Progenitor cell of endocrine pancreas (in vitro differentiated cells): ENCODE measurements around the gene TCL1B. TPM values are rescaled to one million over a fixed set of nuclear protein-coding genes. Genes with fewer than 3 reads are reported as not detected.

Source experiments
- DNase-seq: peaks from one replicate; pipeline ENCODE4 v3.0.0; 2021; ENCODE audit warnings: low spot score; ENCODE audit not compliant: unreplicated experiment
- H3K27ac Mint-ChIP-seq: 2 replicates; pipeline ENCODE4 v1.8.0; 2021; ENCODE audit warnings: mild to moderate bottlenecking, moderate library complexity, mixed read lengths
- H3K27me3 Mint-ChIP-seq: 2 replicates; pipeline ENCODE4 v1.8.0; 2021; ENCODE audit warnings: mixed read lengths
- H3K36me3 Mint-ChIP-seq: 2 replicates; pipeline ENCODE4 v1.8.0; 2022; ENCODE audit warnings: mixed read lengths; ENCODE audit not compliant: insufficient read depth
- H3K4me1 Mint-ChIP-seq: 2 replicates; pipeline ENCODE4 v1.8.0; 2021; ENCODE audit warnings: low read depth, mixed read lengths
- H3K4me3 Mint-ChIP-seq: 2 replicates; pipeline ENCODE4 v1.8.0; 2021; ENCODE audit warnings: low read depth, mild to moderate bottlenecking, moderate library complexity, mixed read lengths
- H3K9me3 Mint-ChIP-seq: 2 replicates; pipeline ENCODE4 v1.8.0; 2021; ENCODE audit warnings: low read depth, mixed read lengths
- total RNA-seq: library from RNA; stranded (reverse); gene quantifications from 2 replicates; pipeline ENCODE4 v1.2.1, GENCODE V29; 2021
- TF ChIP-seq, protein P1 (sequence below): fragments of 200-600 bp; sonication (generic); IDR thresholded peaks from one replicate; pipeline ENCODE4 v1.5.0; 2021; ENCODE audit warnings: antibody characterized with exemption, mild to moderate bottlenecking; ENCODE audit not compliant: unreplicated experiment

The TCL1B gene
- total RNA-seq, 1 donor from 2014 or later: not detected

- TF ChIP-seq, protein P1, sequence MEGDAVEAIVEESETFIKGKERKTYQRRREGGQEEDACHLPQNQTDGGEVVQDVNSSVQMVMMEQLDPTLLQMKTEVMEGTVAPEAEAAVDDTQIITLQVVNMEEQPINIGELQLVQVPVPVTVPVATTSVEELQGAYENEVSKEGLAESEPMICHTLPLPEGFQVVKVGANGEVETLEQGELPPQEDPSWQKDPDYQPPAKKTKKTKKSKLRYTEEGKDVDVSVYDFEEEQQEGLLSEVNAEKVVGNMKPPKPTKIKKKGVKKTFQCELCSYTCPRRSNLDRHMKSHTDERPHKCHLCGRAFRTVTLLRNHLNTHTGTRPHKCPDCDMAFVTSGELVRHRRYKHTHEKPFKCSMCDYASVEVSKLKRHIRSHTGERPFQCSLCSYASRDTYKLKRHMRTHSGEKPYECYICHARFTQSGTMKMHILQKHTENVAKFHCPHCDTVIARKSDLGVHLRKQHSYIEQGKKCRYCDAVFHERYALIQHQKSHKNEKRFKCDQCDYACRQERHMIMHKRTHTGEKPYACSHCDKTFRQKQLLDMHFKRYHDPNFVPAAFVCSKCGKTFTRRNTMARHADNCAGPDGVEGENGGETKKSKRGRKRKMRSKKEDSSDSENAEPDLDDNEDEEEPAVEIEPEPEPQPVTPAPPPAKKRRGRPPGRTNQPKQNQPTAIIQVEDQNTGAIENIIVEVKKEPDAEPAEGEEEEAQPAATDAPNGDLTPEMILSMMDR: no peak
- H3K27ac Mint-ChIP-seq: no peak overlapping the region
- peaks cover 33% of the 10 kb centered on the region for H3K27me3 Mint-ChIP-seq
- H3K4me3 Mint-ChIP-seq: no peak overlapping the region
- H3K9me3 Mint-ChIP-seq: no peaks in the 10 kb centered on the region
- H3K4me1 Mint-ChIP-seq: peaks cover 4% of the 10 kb centered on the region
- no peaks in the 10 kb centered on the region for H3K36me3 Mint-ChIP-seq
- no peak for DNase-seq
These were observed 21.1 kb downstream of the TCL1B start for GRCh38 chr14:95707327-95707726.

- TF ChIP-seq, protein P1: no peak
- DNase-seq: no peak
- H3K27me3 Mint-ChIP-seq: peaks cover 27% of the 10 kb centered on the region
- H3K4me3 Mint-ChIP-seq: no peak overlapping the region
- no peaks in the 10 kb centered on the region for H3K36me3 Mint-ChIP-seq
- H3K9me3 Mint-ChIP-seq: no peaks in the 10 kb centered on the region
- peaks cover 4% of the 10 kb centered on the region for H3K4me1 Mint-ChIP-seq
- H3K27ac Mint-ChIP-seq: no peak overlapping the region
These were observed 23.9 kb downstream of the TCL1B start for GRCh38 chr14:95710106-95710505.

DNA sequence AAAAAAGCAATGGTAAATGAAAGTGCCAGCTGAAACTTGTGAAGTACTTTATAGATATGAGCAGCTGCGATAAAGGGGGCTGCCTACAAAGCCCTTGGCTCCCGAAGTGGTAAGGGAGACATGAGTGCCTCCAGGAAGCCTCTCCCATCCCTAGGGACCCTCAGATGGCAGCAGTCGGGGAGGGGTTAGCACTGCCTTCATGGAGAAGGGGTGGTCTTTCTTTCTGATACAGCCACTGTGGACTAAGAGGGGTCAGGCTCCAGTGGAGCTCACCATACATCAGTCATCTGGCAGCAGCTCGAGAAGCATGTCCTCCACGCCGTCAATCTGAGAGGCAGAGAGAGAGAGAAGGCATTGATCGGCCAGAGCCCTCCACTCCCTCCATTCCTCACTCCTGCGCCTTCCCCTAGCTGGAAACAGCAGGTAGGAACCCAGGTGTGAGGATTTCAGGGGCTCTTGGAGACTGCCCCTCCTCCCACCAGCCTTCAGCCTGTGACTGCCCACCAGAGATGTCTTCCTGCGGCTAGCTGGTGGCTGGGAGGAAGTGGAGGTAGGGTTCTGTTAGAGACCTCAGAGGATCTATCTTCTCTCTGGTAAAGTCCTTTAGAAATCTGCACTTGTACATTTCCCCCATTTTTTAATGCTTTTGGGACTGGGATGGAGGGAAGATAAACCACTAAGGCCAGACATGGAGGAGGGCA, 25.4 kb downstream of the TCL1B start:
- Mint-ChIP-seq H3K27ac (no peak overlapping the region), H3K4me1 (peaks cover 4% of the 10 kb centered on the region), H3K9me3 (no peaks in the 10 kb centered on the region), H3K27me3 (peaks cover 31% of the 10 kb centered on the region), H3K36me3 (no peaks in the 10 kb centered on the region), H3K4me3 (no peak overlapping the region)
- TF ChIP-seq, protein P1: no peak
- no peak for DNase-seq

GRCh38 chr14:95712398-95712797, 26.2 kb downstream of the TCL1B start:
- H3K9me3 Mint-ChIP-seq: no peaks in the 10 kb centered on the region

DNA sequence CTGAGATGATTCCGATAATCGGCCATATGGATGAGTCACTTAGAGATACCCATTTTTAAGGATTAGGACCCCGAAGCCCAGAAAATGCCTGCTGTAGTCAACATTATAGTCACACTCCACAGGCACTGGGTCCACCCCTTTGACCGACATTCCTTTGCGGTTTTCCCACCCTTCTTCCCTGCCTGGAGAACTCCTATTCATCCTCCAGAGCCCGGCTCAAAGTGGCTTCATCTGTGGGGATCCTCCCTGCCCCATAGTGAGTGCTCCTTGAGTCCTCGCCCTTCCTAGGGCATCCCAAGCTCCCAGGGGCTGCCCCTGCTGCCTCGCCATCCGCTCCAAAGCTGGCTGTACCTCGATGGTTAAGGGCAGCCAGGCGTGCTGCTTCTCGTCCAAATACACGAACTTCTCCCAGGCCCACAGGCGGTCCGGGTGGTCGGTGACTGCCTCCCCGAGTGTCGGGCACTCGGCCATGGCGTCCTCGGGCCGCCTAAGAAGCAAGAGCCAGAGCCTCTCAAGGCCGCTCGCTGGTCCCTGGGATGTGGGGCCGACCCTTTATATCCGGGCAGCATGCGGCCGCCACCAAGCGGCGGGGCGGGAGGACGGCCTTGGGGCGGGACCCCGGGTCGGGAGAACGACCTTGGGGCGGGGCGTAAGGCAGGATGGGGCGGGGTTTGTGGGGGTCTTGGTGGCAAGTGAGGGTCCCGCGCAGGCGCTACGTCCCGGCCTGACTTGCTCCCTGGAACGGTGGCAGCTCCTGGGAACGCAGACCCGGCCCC, 27.6 kb downstream of the TCL1B start, which contains the start of gene TCL1A:
Gene TCL1A, minus strand, starts transcription at position 530 of the 776 bp plus-strand sequence. Its CDS starts 59 bp downstream, at position 471.
- no peaks in the 10 kb centered on the region for H3K36me3 Mint-ChIP-seq
- H3K4me1 Mint-ChIP-seq: peaks cover 3% of the 10 kb centered on the region
- H3K27ac Mint-ChIP-seq: no peak within 1 kb of the TSS
- no peak within 1 kb of the TSS for H3K4me3 Mint-ChIP-seq
- H3K27me3 Mint-ChIP-seq: peaks cover 34% of the 10 kb centered on the region
- DNase-seq: no peak
- TF ChIP-seq, protein P1: no peak
- no peaks in the 10 kb centered on the region for H3K9me3 Mint-ChIP-seq

More at GRCh38 chr14:95712398-95712797, 26.2 kb downstream of the TCL1B start:
- Mint-ChIP-seq H3K27ac (no peak overlapping the region), H3K36me3 (no peaks in the 10 kb centered on the region), H3K4me3 (no peak overlapping the region), H3K4me1 (peaks cover 4% of the 10 kb centered on the region), H3K27me3 (peaks cover 31% of the 10 kb centered on the region)
- DNase-seq: no peak
- TF ChIP-seq, protein P1: no peak
